NK-92 (cell line): ENCODE data around the gene MYOM3.

Experiments used
- DNase-seq: peaks from one replicate; lab custom pipeline; 2025; ENCODE audit not compliant: unreplicated experiment; lab: John Stamatoyannopoulos, UW

The MYOM3 gene

GRCh38 chr1:24111996-24112779 is at the start of gene MYOM3:
Gene MYOM3, minus strand, starts transcription at chr1:24112135. Its CDS starts 3,499 bp downstream, at chr1:24108636.
- no peak for DNase-seq

GRCh38 chr1:24161270-24161669 is 49.3 kb upstream of the MYOM3 start:
- no peak for DNase-seq

- no peak for DNase-seq
Measured at GRCh38 chr1:24159366-24159765, 47.4 kb upstream of the MYOM3 start.

GRCh38 chr1:24157918-24158481 is 46.1 kb upstream of the MYOM3 start:
- no peak for DNase-seq

- no peak for DNase-seq
Measured at GRCh38 chr1:24156542-24157260, 44.8 kb upstream of the MYOM3 start.

- DNase-seq: no peak
Measured at GRCh38 chr1:24155011-24155782, 43.3 kb upstream of the MYOM3 start.

GRCh38 chr1:24154215-24154614 is 42.3 kb upstream of the MYOM3 start:
- no peak for DNase-seq

GRCh38 chr1:24152631-24153494 is 40.9 kb upstream of the MYOM3 start:
- no peak for DNase-seq

- no peak for DNase-seq
Measured at GRCh38 chr1:24151175-24151533, 39.2 kb upstream of the MYOM3 start.

- DNase-seq: peak; percentile 24
Measured at GRCh38 chr1:24150234-24151174, 38.6 kb upstream of the MYOM3 start.

GRCh38 chr1:24149866-24150233 is 37.9 kb upstream of the MYOM3 start:
- no peak for DNase-seq

GRCh38 chr1:24147816-24148215 is 35.9 kb upstream of the MYOM3 start:
- DNase-seq: no peak

GRCh38 chr1:24147194-24147593 is 35.3 kb upstream of the MYOM3 start:
- DNase-seq: no peak

GRCh38 chr1:24142546-24143534 is 30.9 kb upstream of the MYOM3 start, which contains the start of gene IL22RA1:
Gene IL22RA1, minus strand, starts transcription at chr1:24143140. Its CDS starts 58 bp downstream, at chr1:24143082.
- DNase-seq: no peak

GRCh38 chr1:24141311-24141997 is 29.5 kb upstream of the MYOM3 start:
- no peak for DNase-seq

GRCh38 chr1:24140741-24141181 is 28.8 kb upstream of the MYOM3 start:
- DNase-seq: no peak

GRCh38 chr1:24139841-24140425 is 28.0 kb upstream of the MYOM3 start:
- no peak for DNase-seq
